ENCODE measurements around the gene DNAAF2. TPM values are rescaled to one million over a fixed set of nuclear protein-coding genes. Genes with fewer than 3 reads are reported as not detected.
"Not testable (repeated sequence)": the region's sequence is repeated elsewhere in the genome, so short reads cannot be mapped to it uniquely, and the experiment has no call there.

The DNAAF2 gene
- total and polyA plus RNA-seq, 12 donors, result 2.9 to 6.9 (median 4.6) TPM

- intact Hi-C loops (cut with DNase I), result no loop called here
Measured at GRCh38 chr14:49670475-49670874, 35.4 kb upstream of the DNAAF2 start.

GRCh38 chr14:49659526-49660455, 24.7 kb upstream of the DNAAF2 start:
- WGBS, 2 donors, result 91 to 96% methylated on average over 2 of the region's 2 CpGs
- Histone ChIP-seq H3K36me3 (no peaks in the 10 kb centered on the region), H3K27ac (no peak overlapping the region), H3K27me3 (no peaks in the 10 kb centered on the region), H3K4me3 (no peak overlapping the region), H3K9me3 (no peaks in the 10 kb centered on the region), H3K4me1 (no peaks in the 10 kb centered on the region)
- no peak for ATAC-seq
- TF ChIP-seq CTCF (IDR thresholded peaks at IDR 0.05), result no peak
- no peak for DNase-seq
- intact Hi-C loops (cut with DNase I), result no loop called here

More at GRCh38 chr14:49670475-49670874, 35.4 kb upstream of the DNAAF2 start:
- H3K27me3 ChIP-seq, result no peaks in the 10 kb centered on the region
- H3K4me3 ChIP-seq, result no peak overlapping the region
- DNase-seq, result no peak
- H3K9me3 ChIP-seq, result no peaks in the 10 kb centered on the region
- ATAC-seq, result no peak
- no peak for TF ChIP-seq CTCF (IDR thresholded peaks at IDR 0.05)
- H3K36me3 ChIP-seq, result peaks cover 0 to 6% (median 0%) of the 10 kb centered on the region in 9 donors
- H3K4me1 ChIP-seq, result no peaks in the 10 kb centered on the region
- no peak overlapping the region for H3K27ac ChIP-seq

- intact Hi-C loops (cut with DNase I); H3K36me3 ChIP-seq; H3K27me3 ChIP-seq; ATAC-seq; H3K4me3 ChIP-seq; H3K27ac ChIP-seq; DNase-seq; H3K4me1 ChIP-seq; H3K9me3 ChIP-seq: not testable (repeated sequence)
- WGBS, 2 donors, result 94 to 97% methylated on average over 6 of the region's 6 CpGs
Measured at GRCh38 chr14:49657500-49657899, 22.5 kb upstream of the DNAAF2 start.

- Histone ChIP-seq H3K36me3 (peaks cover 0 to 6% (median 0%) of the 10 kb centered on the region in 9 donors), H3K27ac (no peak overlapping the region), H3K9me3 (no peaks in the 10 kb centered on the region), H3K27me3 (no peaks in the 10 kb centered on the region), H3K4me1 (no peaks in the 10 kb centered on the region), H3K4me3 (no peak overlapping the region)
- ATAC-seq, result no peak
- TF ChIP-seq CTCF (IDR thresholded peaks at IDR 0.05), result no peak
- 93 to 94% methylated on average over 3 of the region's 3 CpGs for WGBS, 2 donors
- intact Hi-C loops (cut with DNase I), result no loop called here
- DNase-seq, result no peak
Measured at GRCh38 chr14:49654511-49654910, 19.5 kb upstream of the DNAAF2 start.

- 97 to 98% methylated on average over 6 of the region's 6 CpGs for WGBS, 2 donors
- H3K27ac ChIP-seq, result no peak overlapping the region
- DNase-seq, result no peak
- peaks cover 0 to 6% (median 0%) of the 10 kb centered on the region in 9 donors for H3K36me3 ChIP-seq
- no peaks in the 10 kb centered on the region for H3K9me3 ChIP-seq
- TF ChIP-seq CTCF (IDR thresholded peaks at IDR 0.05), result no peak
- H3K27me3 ChIP-seq, result no peaks in the 10 kb centered on the region
- no peaks in the 10 kb centered on the region for H3K4me1 ChIP-seq
- intact Hi-C loops (cut with DNase I), result no loop called here
- no peak for ATAC-seq
- no peak overlapping the region for H3K4me3 ChIP-seq
Measured at GRCh38 chr14:49653508-49653907, 18.5 kb upstream of the DNAAF2 start.
